ENCODE data around the gene BAG1. TPM values are rescaled to one million over a fixed set of nuclear protein-coding genes. Genes with fewer than 3 reads are reported as not detected.

The BAG1 gene
- total and polyA plus RNA-seq, 2 experiments from 2014 or later: 248 to 270 TPM

GRCh38 chr9:33225319-33226147 is 39.0 kb downstream of the BAG1 start:
- H3K4me1 ChIP-seq (ENCODE audit: low read depth): no peaks in the 10 kb centered on the region
- H3K4me3 ChIP-seq: no peak overlapping the region
- H3K27me3 ChIP-seq: no peaks in the 10 kb centered on the region
- H3K9me3 ChIP-seq (ENCODE audit: low read depth): no peaks in the 10 kb centered on the region
- peak; percentile 71 to 83 for DNase-seq (ENCODE audit: low read depth in 1 of 2, low spot score in 1 of 2)
- no peaks in the 10 kb centered on the region for H3K36me3 ChIP-seq
- H3K27ac ChIP-seq: no peak overlapping the region
- TF ChIP-seq, protein P1, sequence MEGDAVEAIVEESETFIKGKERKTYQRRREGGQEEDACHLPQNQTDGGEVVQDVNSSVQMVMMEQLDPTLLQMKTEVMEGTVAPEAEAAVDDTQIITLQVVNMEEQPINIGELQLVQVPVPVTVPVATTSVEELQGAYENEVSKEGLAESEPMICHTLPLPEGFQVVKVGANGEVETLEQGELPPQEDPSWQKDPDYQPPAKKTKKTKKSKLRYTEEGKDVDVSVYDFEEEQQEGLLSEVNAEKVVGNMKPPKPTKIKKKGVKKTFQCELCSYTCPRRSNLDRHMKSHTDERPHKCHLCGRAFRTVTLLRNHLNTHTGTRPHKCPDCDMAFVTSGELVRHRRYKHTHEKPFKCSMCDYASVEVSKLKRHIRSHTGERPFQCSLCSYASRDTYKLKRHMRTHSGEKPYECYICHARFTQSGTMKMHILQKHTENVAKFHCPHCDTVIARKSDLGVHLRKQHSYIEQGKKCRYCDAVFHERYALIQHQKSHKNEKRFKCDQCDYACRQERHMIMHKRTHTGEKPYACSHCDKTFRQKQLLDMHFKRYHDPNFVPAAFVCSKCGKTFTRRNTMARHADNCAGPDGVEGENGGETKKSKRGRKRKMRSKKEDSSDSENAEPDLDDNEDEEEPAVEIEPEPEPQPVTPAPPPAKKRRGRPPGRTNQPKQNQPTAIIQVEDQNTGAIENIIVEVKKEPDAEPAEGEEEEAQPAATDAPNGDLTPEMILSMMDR (IDR thresholded peaks at IDR 0.05; ENCODE audit: low read depth, low read length): peak; percentile 55

GRCh38 chr9:33223696-33224095 is 40.8 kb downstream of the BAG1 start:
- DNase-seq (ENCODE audit: low read depth in 1 of 2, low spot score in 1 of 2): peak in 1 of 2 donors; percentile 48
- H3K4me1 ChIP-seq (ENCODE audit: low read depth): no peaks in the 10 kb centered on the region
- TF ChIP-seq, protein P1 (IDR thresholded peaks at IDR 0.05; ENCODE audit: low read depth, low read length): peak; percentile 35
- no peaks in the 10 kb centered on the region for H3K27me3 ChIP-seq
- no peak overlapping the region for H3K27ac ChIP-seq
- no peak overlapping the region for H3K4me3 ChIP-seq
- no peaks in the 10 kb centered on the region for H3K36me3 ChIP-seq
- H3K9me3 ChIP-seq (ENCODE audit: low read depth): no peaks in the 10 kb centered on the region

GRCh38 chr9:33222031-33222430 is 42.5 kb downstream of the BAG1 start:
- TF ChIP-seq, protein P1 (IDR thresholded peaks at IDR 0.05; ENCODE audit: low read depth, low read length): no peak
- no peaks in the 10 kb centered on the region for H3K9me3 ChIP-seq (ENCODE audit: low read depth)
- no peak overlapping the region for H3K4me3 ChIP-seq
- no peaks in the 10 kb centered on the region for H3K27me3 ChIP-seq
- no peak overlapping the region for H3K27ac ChIP-seq
- no peaks in the 10 kb centered on the region for H3K36me3 ChIP-seq
- no peak for DNase-seq (ENCODE audit: low read depth in 1 of 2, low spot score in 1 of 2)
- H3K4me1 ChIP-seq (ENCODE audit: low read depth): no peaks in the 10 kb centered on the region

DNA sequence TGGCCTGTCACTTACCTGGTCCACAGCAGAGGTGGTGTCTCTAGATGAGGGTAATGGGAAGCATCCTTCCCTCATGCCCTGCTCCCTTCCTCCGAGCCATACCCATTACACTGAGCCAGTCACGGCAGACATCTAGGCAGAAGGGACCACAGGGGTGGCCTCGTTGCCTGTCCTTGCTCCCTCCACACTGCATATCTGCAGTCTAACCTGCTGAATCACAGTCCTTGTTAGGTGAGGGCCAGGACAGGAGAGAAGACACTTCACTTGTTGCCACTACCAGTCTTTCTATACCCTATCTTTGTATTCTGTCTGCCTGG is 43.0 kb downstream of the BAG1 start:
- no peaks in the 10 kb centered on the region for H3K4me1 ChIP-seq (ENCODE audit: low read depth)
- no peak overlapping the region for H3K4me3 ChIP-seq
- TF ChIP-seq, protein P1 (IDR thresholded peaks at IDR 0.05; ENCODE audit: low read depth, low read length): no peak
- no peaks in the 10 kb centered on the region for H3K9me3 ChIP-seq (ENCODE audit: low read depth)
- H3K27ac ChIP-seq: no peak overlapping the region
- H3K27me3 ChIP-seq: peaks cover 3% of the 10 kb centered on the region
- no peaks in the 10 kb centered on the region for H3K36me3 ChIP-seq
- no peak for DNase-seq (ENCODE audit: low read depth in 1 of 2, low spot score in 1 of 2)

- Histone ChIP-seq H3K4me3 (no peak overlapping the region), H3K27me3 (peaks cover 3% of the 10 kb centered on the region), H3K9me3 (ENCODE audit: low read depth) (no peaks in the 10 kb centered on the region), H3K27ac (no peak overlapping the region), H3K36me3 (no peaks in the 10 kb centered on the region), H3K4me1 (ENCODE audit: low read depth) (no peaks in the 10 kb centered on the region)
- TF ChIP-seq, protein P1 (IDR thresholded peaks at IDR 0.05; ENCODE audit: low read depth, low read length): no peak
- DNase-seq (ENCODE audit: low read depth in 1 of 2, low spot score in 1 of 2): no peak
Measured at GRCh38 chr9:33220681-33221567, 43.6 kb downstream of the BAG1 start.

All from cardiac muscle cell (in vitro differentiated cells and primary cell).